ENCODE results near the gene CELF4. TPM values are rescaled to one million over a fixed set of nuclear protein-coding genes. Genes with fewer than 3 reads are reported as not detected.

CELF4 gene
- total RNA-seq, 1 donor from 2014 or later = not detected

DNA sequence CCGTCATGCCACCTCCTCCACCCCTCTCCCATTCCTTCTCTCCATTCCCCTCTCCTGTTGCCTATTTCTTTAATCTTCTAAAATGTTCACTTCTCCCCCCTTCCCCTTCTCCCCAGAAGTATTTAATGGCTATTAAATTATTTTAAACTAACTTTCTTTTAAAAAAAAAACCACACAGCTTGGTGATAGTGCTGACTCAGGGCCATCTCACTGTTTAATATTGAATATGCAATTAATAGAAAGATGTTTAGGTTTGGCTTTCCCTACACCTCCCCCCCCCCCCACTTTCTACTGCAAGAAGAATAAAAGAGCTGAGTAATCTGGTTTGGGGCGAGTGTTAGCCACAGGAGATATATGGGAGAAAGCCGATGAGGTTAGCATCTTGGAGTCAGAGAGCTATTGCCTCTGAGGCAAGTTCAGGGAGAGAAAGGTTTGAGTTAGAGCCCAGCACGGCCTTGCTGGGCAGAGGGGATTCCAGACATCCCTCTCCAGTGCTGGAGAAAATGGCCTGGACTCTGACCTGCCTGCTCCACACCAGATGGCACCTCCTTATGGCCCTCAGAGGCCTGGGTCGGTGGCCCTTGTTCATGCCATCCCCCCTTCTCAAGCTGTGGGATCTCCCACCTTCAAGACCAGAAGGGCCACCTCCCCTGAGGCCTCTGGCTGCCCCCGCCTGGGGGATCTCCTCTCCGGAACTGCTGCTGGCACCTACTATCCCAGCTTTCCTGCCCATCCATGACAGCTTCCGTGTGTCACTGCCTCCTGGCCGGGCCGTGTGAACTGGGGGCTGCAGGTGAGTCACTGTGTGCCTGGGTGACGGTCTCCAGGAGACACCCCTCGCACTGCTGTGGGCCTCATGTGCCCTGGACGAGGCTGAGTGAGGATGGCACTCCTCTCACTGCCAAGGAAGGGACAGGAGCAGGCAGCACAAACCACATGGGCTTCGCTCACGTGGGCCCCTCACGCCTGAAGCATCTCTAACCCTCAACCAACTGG lies 246.9 kb downstream of the CELF4 start:
- no peak for DNase-seq (ENCODE audit: low read depth)
- no peak overlapping the region for H3K4me3 ChIP-seq (ENCODE audit: low read depth, low read length)
- TF ChIP-seq CTCF (IDR thresholded peaks at IDR 0.05; ENCODE audit: insufficient read depth, low read length, poor library complexity, severe bottlenecking) = no peak
- H3K36me3 ChIP-seq (ENCODE audit: control insufficient read depth, insufficient read depth, low read length) = no peaks in the 10 kb centered on the region
- H3K27me3 ChIP-seq (ENCODE audit: control insufficient read depth, insufficient read depth, low read length) = peaks cover 37% of the 10 kb centered on the region

GRCh38 chr18:37317486-37317885 lies 248.1 kb downstream of the CELF4 start:
- Histone ChIP-seq H3K4me3 (ENCODE audit: low read depth, low read length) (no peak overlapping the region), H3K36me3 (ENCODE audit: control insufficient read depth, insufficient read depth, low read length) (no peaks in the 10 kb centered on the region), H3K27me3 (ENCODE audit: control insufficient read depth, insufficient read depth, low read length) (peaks cover 27% of the 10 kb centered on the region)
- no peak for DNase-seq (ENCODE audit: low read depth)
- no peak for TF ChIP-seq CTCF (IDR thresholded peaks at IDR 0.05; ENCODE audit: insufficient read depth, low read length, poor library complexity, severe bottlenecking)

GRCh38 chr18:37316468-37316867 lies 249.1 kb downstream of the CELF4 start:
- Histone ChIP-seq H3K36me3 (ENCODE audit: control insufficient read depth, insufficient read depth, low read length) (no peaks in the 10 kb centered on the region), H3K27me3 (ENCODE audit: control insufficient read depth, insufficient read depth, low read length) (peaks cover 17% of the 10 kb centered on the region), H3K4me3 (ENCODE audit: low read depth, low read length) (no peak overlapping the region)
- TF ChIP-seq CTCF (IDR thresholded peaks at IDR 0.05; ENCODE audit: insufficient read depth, low read length, poor library complexity, severe bottlenecking) = no peak
- DNase-seq (ENCODE audit: low read depth) = no peak

GRCh38 chr18:37315935-37316334 lies 249.7 kb downstream of the CELF4 start:
- Histone ChIP-seq H3K4me3 (ENCODE audit: low read depth, low read length) (no peak overlapping the region), H3K36me3 (ENCODE audit: control insufficient read depth, insufficient read depth, low read length) (no peaks in the 10 kb centered on the region), H3K27me3 (ENCODE audit: control insufficient read depth, insufficient read depth, low read length) (peaks cover 12% of the 10 kb centered on the region)
- DNase-seq (ENCODE audit: low read depth) = no peak
- TF ChIP-seq CTCF (IDR thresholded peaks at IDR 0.05; ENCODE audit: insufficient read depth, low read length, poor library complexity, severe bottlenecking) = no peak

DNA sequence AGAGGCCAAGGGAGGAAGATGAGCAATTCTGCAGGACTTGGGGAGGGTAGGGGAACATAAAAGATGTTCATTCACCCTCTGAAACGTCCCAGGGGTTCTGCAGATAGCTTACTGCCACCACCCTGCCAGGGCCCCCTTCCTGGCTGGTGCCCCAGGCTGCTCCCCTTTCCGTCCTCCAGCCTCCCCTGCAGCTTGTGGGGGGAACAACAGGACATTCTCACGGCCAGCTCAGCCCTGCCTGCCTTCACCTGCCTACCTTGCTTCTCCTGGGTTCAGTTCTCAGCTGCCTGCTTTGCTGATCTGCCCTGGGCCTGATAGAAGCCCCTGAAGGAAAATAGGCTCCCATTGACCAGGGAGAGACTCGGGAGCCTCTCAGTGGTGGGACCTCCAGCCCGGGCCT lies 251.1 kb downstream of the CELF4 start:
- peaks cover 8% of the 10 kb centered on the region for H3K27me3 ChIP-seq (ENCODE audit: control insufficient read depth, insufficient read depth, low read length)
- H3K4me3 ChIP-seq (ENCODE audit: low read depth, low read length) = no peak overlapping the region
- no peaks in the 10 kb centered on the region for H3K36me3 ChIP-seq (ENCODE audit: control insufficient read depth, insufficient read depth, low read length)
- DNase-seq (ENCODE audit: low read depth) = no peak
- no peak for TF ChIP-seq CTCF (IDR thresholded peaks at IDR 0.05; ENCODE audit: insufficient read depth, low read length, poor library complexity, severe bottlenecking)

Data from kidney epithelial cell (primary cell).